GM18520 (cell line): ENCODE measurements around the gene KLHDC4.
"Not testable (repeated sequence)": the region's sequence is repeated elsewhere in the genome, so short reads cannot be mapped to it uniquely, and the experiment has no call there.

ENCODE experiments used
- ATAC-seq: cut with Tn5 transposase; IDR thresholded peaks from one replicate; pipeline ENCODE4 v1.9.1; 2021; ENCODE audit not compliant: unreplicated experiment

KLHDC4 gene

DNA sequence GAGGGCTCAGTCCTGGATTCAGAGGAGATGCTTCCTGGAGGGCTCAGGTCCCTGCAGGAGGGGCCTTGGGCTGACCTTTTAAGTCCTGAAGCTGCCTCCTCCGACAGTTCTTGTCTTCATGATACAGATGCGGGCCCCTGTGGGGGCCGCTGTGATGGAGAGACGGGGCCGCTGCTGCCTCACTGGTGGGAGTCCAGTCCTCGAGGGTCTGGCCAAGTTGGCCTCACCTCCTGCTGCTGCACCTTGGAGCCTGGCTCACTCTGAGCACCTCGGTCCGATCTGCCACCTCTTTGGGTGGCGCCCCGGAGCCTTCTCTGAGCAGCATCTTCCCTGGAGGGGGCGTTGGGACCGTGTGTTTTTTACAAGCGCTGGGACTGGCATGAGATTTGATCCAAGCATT lies 79.1 kb downstream of the KLHDC4 start:
- ATAC-seq: no peak

DNA sequence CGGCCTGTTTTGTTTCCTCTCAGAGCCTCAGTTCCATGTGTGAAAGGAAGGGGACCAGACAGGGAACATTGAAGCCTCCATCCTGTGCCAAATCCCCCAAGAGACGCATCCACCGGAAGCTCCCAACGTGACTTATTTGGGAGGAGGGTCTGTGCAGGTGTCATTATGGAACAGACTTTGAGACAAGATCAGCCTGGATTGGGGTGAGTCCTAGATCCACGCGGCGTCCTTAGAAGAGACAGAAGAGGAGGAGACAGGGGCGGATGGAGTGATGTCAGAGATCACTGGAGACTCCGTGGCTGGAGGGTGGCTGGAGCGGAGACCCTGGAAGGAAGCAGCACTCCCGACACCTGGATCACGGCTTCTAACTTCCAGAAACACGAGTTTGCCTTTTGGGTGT lies 80.0 kb downstream of the KLHDC4 start:
- ATAC-seq: no peak

DNA sequence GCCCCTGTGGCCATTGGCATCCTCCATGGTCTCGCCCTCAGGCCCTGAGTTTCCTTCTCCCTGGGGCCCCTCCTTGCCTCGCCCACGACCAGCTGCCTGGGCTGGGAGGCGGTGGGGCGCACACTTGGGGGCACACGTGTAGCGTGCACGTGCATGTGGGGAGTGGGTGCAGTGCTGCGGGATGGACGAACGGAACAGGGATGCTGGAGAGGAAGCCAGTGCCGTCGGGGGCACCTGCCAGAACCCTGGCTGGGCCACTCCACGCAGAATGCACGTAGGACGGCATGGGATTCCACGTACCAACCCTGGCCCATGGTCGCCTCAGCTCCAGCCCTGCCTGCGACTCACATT lies 80.4 kb downstream of the KLHDC4 start:
- no peak for ATAC-seq

DNA sequence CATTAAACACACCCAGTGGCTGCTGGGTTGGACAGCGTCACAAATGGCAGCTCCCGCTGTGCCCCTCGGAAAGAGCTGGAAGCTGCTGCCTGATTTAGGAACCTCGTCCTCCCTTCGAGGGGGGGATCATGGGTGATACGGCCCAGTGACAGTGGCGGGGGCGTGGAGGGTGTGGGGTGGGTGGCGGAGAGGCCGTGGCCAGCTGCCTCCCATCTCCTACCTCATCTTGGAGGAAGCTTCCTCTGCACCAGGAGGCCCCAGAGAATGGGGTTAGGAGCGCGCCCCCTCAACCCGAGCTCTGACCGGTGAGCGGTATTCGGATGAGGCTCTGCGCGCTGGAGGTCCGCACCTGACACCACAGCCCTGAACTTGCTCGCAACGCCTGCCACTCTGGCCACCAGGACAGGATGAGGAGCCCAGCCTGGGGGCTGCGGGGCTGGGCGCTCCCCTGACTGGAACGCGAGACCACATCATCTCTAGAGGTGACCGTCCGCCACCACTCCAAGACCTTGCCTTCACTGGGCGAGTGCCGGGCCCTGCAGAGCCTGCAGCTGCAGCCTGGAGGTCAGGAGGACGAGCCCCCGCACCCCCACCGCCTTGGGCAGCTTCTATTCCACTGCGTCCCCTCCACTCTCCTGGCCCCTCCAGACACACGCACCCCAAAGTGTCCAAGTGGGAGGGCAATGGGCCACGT lies 80.9 kb downstream of the KLHDC4 start:
- no peak for ATAC-seq

DNA sequence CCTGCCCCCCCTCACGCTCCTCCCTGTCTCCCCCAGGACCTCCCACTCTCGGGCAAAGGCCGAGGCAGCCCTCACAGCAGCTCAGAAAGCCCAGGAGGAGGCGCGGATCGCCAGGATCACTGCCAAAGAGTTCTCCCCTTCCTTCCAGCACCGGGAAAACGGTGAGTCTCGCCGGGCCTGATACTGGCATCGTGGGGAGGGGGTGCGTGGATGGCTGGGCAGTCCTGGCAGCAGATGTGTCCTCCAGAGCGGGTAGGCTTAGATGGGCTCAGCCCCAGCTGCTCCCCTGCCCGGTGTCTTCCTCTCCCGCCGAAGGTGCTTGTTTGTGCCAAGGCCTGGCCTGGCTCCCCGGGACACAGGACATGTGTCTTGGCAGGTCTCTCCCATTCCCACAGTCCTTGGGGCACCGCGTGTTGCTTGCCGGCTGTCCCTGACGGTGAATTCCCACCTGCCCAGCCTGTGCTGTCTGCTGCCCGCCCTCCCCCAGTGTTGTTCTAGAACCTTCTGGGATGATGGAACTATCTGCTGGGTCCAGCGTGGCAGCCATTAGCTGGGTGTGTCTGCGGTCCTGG lies 81.6 kb downstream of the KLHDC4 start:
- no peak for ATAC-seq

DNA sequence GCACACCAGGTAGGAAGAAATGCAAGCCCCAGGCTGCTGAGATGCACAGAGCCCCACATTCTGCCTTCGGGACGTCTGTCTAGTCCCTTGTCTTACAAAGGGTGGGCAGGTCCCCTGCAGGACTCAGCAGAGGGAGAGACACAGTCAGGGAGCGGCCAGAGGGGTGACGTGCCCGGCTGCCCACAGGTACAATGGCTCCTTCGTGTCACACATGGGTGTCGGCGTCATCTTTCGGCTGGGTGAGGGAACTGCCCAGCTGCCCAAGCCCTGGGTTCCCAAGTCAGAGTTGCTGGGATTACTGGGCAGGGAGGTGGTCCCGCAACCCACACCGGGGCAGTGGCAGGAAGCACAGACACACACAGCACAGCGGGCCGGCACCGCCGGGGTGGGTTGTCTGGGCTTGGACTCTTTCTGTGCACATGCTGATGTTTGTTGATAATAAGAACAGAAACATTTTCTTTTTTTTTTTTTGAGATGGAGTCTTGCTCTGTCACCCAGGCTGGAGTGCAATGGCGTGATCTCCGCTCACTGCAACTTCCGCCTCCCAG lies 82.9 kb downstream of the KLHDC4 start:
- ATAC-seq: no peak

DNA sequence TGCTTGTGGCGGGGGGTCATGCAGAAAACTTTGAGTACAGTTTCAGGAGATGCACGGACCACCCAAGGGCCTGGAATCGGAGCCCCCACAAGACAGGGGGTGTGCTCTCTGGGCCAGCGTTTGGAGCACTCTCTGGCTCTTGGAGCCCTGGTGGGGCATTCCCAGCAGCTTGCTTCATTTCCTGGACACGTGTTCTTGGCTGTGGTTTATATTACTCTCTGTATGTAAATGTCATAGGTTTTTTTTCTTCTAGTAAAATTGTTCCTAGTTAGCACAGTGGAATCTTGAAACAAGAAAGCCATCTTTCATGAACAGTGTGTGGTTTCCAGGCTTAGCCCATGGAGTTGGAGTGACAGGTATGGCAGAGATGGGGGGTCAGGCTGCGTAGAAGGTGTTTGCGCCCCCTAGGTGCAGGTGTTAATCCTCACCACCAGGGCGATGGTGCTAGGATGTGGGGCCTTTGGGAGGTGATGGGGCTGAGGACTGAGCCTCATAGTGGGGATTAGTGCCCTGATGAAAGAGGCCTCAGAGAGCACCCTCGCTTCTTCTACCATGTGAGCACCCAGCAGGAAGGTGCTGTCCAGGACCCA lies 83.7 kb downstream of the KLHDC4 start:
- no peak for ATAC-seq

DNA sequence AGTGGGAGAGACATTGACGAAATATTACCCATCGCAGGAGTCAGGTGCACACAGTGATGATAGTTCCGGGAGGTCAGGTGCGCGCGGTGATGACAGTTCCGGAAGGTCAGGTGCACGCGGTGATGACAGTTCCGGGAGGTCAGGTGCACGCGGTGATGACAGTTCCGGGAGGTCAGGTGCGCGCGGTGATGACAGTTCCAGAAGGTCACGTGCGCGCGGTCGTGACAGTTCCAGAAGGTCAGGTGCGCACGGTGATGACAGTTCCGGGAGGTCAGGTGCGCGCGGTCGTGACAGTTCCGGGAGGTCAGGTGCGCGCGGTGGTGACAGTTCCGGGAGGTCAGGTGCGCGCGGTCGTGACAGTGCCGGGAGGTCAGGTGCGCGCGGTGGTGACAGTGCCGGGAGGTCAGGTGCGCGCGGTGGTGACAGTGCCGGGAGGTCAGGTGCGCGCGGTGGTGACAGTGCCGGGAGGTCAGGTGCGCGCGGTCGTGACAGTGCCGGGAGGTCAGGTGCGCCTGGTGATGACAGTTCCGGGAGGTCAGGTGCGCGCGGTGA lies 84.7 kb downstream of the KLHDC4 start:
- ATAC-seq: not testable (repeated sequence)

DNA sequence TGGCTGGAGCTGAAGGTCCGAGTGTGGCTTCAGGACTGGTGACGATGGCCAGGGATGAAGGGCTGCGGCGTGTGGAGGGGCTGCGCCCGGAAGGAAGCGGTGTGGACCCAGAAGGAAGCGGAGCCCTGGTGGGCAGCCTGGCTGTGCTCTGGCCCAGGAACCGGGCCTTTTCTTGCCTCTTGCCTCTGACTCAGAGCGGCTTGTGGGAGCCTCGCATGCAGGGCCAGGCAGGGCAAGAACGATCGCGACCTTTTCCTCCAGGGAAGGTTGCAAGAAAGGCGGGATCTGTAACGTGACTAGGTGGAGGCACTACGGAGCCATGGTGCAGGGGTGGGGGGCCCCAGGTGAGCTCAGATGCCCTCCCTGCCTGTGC lies 85.5 kb downstream of the KLHDC4 start:
- ATAC-seq: no peak

DNA sequence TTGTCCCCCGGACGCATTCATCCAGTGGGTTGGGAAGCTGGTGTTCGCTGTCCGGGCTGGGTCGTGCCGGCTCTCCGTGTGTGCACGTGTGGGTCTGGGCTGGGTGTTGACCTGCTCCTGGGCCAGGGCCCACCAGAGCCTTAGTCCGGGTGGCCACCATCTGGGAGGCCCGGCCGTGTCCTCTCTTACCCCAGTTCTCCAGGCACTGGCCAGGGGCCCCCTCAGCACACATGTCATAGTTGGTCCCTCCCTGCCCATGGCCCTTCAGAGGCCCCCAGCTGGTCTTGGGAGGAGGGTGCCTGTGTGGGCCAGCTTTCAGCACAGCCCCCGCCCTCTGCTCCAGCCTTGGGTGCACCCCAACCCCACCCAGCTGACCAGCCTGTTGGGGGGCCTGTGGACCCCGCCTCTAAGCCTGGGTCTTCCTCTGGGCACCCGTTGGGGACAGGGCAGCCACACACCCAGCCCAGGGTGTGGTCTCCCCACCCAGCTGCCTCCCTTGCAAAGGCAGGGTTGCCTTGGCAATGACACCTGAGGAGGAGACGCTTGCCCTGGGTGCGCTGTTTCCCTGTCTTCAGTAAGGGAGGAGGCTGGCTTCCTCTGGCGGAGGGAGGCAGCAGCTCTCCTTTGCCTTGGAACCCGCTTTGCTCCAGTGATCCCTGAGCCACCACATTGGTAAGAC lies 86.1 kb downstream of the KLHDC4 start:
- ATAC-seq: no peak

DNA sequence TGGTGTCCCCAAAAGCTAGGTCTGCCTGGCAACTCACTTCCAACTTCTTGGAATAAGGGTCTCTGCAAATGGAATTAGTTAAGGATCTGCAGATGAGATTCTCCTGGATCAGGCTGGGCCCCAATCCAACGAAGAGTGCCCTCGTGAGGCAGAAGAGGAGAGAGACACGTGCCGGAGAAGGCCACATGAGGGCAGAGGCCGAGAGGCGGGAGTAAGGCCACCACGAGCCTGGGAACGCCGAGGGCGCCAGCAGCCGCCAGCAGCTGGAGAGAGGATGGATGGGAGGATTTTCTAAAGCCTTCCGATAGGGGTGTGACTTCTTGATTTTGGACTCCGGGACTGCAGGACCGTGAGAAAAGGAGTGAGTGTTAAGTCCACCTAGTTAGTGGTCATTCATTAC lies 87.2 kb downstream of the KLHDC4 start:
- no peak for ATAC-seq

DNA sequence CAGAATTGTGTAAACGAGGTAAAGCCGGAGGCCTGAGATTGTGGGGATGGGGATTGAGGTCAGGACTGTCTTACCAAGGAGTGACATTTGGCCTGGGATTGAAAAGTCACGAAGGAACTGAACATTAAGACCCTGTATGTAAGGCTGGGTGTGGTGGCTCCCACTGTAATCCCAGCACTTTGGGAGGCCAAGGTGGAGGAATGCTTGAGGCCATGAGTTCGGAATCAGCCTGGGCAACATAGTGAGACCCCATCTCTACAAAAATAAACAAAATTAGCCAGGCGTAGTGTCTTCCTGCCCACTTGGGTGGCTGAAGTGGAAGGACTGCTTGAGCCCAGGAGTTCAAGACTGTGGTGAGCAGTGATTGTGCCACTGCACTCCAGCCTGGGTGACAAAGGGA lies 88.0 kb downstream of the KLHDC4 start:
- no peak for ATAC-seq

DNA sequence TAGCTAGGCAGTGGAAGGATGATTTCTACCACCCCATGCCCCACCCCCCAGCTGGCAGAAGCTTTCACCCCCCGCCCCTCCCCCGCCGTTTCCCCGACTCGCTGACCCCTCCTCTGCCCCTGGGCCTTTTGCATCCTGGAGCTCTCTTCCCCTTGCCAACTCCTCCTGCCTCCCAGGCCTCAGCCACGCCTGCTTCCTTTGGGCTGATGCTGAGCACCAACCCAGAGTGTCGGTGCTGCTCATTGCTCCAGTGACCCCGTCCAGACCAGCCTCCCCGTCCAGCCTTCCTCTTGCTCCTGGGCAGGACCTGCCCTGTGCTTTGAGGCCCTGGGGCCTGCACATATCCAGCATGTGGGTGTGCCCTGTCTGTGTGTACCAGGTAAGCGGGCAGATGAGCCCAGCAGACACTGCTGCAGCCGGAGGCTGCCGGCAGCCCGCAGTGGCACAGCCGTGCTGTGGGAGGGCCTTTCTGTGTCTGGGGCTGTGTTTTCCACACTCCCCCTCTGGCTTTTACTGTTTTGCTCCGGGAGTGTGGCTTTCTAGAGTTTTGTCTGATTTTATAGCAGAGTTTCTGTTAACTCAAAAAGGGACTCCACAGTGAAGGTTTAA lies 90.6 kb downstream of the KLHDC4 start:
- no peak for ATAC-seq

DNA sequence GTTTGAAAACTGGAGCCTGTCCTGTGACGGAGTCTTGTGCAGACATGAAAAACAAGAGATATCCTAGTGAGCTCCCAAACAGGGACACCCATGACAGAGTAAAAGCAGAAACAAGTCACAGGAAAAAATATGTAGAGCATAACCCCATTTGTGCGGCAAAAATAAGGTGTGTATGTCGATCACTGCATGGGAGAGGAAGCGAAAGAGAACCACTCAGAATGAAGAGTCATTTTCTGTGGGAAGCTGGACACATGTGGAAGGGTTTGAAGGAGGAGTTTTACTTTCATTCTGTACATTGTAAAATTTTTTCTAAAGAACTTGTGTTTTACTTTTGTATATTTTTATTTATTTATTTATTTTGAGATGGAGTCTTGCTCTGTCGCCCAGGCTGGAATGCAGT lies 91.4 kb downstream of the KLHDC4 start:
- ATAC-seq: no peak

DNA sequence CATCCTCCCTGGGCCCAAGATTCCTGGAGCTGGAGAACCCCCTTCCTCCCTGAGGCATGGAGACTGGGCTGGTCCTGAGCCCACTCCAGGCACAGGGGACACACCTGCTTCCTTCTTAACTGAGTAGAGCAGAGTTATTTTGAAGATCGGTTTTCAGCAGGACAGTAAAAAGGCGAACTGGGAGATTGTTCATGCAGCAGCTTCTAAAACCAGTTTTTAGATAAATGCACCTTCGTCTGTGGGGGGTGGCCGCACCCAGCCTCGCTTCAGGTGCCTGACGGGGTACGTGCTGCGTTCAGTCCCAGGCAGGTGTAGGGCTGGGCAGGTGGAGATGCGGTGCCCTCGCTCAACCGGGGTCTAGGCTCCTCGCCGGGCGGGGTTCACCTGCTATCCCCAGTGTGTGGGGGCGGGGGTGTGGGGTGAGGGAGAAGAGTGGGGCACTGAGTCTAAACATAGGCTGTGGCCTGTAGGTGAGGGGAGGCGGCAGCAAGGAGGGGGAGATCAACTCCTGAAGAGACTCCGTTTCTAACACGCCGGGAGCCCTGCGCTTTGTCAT lies 94.0 kb downstream of the KLHDC4 start:
- ATAC-seq: no peak

DNA sequence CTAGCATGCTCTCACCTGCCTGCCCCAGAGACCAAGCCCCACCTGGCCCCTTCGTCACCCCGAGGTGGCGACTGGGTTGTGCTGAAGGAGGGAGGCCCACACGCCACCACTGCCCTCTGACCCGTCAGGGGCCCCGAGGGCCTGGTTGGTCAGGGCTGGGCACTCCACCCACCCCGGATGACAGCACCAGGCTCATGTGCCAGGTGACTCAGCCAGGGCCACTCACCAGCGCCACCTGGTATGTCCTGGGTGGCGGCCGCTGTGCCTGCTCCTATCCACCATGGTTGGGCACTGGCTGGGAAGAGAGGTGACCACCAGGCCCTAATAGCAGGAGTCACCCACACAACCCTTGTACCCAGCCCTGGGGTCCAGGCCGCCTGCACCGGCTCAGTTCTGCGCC lies 94.6 kb downstream of the KLHDC4 start:
- ATAC-seq: no peak

DNA sequence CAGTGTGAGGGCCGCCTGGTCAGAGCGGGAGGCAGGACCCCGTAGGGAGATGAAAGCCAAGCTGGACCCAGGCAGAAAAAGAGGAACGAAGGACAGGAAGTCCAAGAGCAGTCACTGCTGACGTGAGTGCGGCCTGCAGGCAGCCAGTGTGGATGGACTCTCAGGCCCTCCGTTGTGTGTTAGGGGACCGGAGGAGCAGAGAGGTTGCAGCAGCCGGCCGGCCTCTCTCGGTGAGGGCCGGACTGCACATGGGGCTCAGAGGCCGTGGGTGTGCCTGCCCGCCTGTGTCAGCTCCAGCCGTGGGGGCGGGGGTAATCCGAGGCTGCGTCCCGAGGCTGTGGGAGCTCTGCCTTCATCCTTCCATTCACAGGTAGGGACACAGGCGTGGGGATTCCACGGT lies 96.1 kb downstream of the KLHDC4 start:
- no peak for ATAC-seq

DNA sequence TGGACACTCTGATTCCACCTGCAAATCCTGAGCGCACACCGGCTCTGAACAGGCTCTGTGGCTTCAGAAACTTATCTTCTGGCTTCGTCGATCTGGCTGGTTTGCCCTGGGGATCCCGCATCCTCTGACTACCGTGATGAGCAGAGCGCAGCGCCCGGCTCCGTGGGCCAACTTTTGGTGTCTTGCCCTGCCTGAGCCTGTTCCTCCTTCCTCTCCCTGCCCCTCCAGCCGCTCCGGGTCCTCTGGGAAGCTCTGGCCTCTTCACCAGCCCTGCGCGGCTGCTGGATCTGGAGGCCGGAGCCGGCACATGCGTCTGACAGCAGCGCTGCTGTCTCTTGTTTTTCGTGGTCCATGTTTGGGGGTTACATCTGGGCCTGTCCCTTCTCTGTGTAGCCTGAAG lies 97.8 kb downstream of the KLHDC4 start:
- no peak for ATAC-seq

DNA sequence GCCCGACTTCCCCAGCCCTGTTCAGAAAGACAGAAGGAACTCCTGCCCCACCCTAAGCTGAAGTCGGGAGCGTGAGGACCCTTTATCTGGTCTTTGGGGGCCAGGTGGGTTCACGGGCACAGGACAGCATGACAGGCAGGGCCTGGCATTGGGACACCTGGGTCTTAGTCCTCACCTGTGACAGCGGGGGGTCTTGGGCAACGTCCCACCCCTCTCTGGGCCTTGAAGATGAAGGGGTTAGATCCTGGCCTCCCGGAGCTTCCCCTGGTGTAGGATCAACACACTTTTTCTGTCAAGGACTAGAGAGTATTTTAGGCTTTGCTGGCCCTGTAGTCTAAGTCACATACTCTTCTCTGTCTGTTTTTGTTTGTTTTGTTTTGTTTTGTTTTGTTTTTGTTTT lies 98.3 kb downstream of the KLHDC4 start:
- ATAC-seq: no peak

DNA sequence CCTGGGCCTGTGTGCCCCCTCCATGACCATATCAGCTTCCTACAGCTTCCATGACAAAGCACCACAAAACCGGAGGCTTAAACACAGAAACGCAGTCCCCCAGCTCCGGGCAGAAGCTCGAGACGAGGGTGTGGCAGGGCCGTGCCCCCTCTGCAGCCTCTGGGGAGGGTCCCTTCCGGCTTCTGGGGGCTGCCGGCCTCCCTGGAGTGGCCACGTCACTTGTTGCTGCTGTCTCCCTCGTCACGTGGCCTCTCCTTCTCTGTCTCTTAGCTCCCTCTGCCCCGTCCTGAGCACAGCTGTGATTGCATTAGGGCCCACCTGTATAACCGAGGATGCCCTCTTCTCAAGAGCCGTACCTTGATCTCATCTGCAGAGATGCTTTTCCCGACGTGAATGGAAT lies 98.9 kb downstream of the KLHDC4 start:
- no peak for ATAC-seq

DNA sequence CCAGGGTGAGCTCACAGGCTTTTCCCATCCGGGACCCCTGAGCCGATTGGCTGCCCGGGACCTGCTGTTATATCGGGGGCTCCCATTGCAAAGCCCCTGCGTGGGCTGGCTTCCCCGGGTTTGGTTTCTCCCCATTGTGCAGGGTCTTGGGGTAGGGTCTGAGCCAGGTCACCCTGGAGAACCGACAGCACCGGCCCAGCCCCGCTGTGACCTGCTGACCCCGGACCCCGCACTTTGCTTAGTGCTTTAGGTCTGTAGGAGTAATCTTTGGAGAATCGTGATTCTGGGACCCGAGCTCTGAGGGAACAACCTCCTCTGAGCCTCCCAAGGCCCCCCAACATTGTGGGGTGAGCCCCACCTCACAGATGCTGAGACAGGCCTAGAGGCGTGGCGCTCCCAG lies 100.6 kb downstream of the KLHDC4 start:
- no peak for ATAC-seq
